HepG2 (cell line): Measurements from ENCODE around the gene PTCD2. TPM values are rescaled to one million over a fixed set of nuclear protein-coding genes. Genes with fewer than 3 reads are reported as not detected.

ENCODE experiments used
- BCL6 ChIP-seq: IDR thresholded peaks from 2 replicates; pipeline ENCODE4 v1.6.1; 2016; ENCODE audit warnings: missing genetic modification reagents, missing compliant biosample characterization
- DPF2 ChIP-seq: sonication (generic); formaldehyde crosslinking; IDR thresholded peaks from 2 replicates; pipeline ENCODE4 v1.4.0; 2020; ENCODE audit warnings: mild to moderate bottlenecking, low read depth, missing genetic modification reagents, borderline replicate concordance
- HOXA9 ChIP-seq: sonication (generic); formaldehyde crosslinking; IDR thresholded peaks from 2 replicates; pipeline ENCODE4 v1.8.1; 2022; ENCODE audit warnings: missing genetic modification reagents, mild to moderate bottlenecking, moderate library complexity, borderline replicate concordance
- IKZF4 ChIP-seq: sonication (generic); formaldehyde crosslinking; IDR thresholded peaks from 2 replicates; pipeline ENCODE4 v1.5.1; 2020; ENCODE audit warnings: borderline replicate concordance, mild to moderate bottlenecking, low read depth, missing genetic modification reagents; ENCODE audit errors: not compliant biosample characterization
- KAT8 ChIP-seq: IDR thresholded peaks from 2 replicates; pipeline ENCODE4 v1.6.1; 2016; ENCODE audit warnings: missing genetic modification reagents, missing compliant biosample characterization
- KDM5A ChIP-seq: fragments of 200-600 bp; sonication (generic); IDR thresholded peaks from 2 replicates; pipeline ENCODE4 v1.7.0; 2018; ENCODE audit warnings: antibody characterized with exemption, mild to moderate bottlenecking, low read length, borderline replicate concordance
- NFRKB ChIP-seq: fragments of 450-650 bp; IDR thresholded peaks from 2 replicates; pipeline ENCODE4 v1.6.1; 2017
- PAXIP1 ChIP-seq: sonication (generic); formaldehyde crosslinking; conservative IDR thresholded peaks from 2 replicates; pipeline ENCODE4 v1.4.0; 2020; ENCODE audit warnings: mild to moderate bottlenecking, missing genetic modification reagents, moderate library complexity
- POGZ ChIP-seq: sonication (generic); formaldehyde crosslinking; IDR thresholded peaks from 2 replicates; pipeline ENCODE4 v1.4.0; 2020; ENCODE audit warnings: mild to moderate bottlenecking, missing genetic modification reagents
- RERE ChIP-seq: IDR thresholded peaks from 2 replicates; pipeline ENCODE4 v1.6.1; 2016; ENCODE audit warnings: low read depth, missing genetic modification reagents, missing compliant biosample characterization
- SIX1 ChIP-seq: sonication (generic); formaldehyde crosslinking; IDR thresholded peaks from 2 replicates; pipeline ENCODE4 v1.4.0; 2020; ENCODE audit warnings: missing genetic modification reagents, borderline replicate concordance
- ZHX1 ChIP-seq: sonication (generic); formaldehyde crosslinking; IDR thresholded peaks from 2 replicates; pipeline ENCODE4 v1.8.1; 2022; ENCODE audit warnings: low read depth, mild to moderate bottlenecking, missing genetic modification reagents
- ZNF3 ChIP-seq: IDR thresholded peaks from 2 replicates; pipeline ENCODE4 v1.7.0; 2017; ENCODE audit warnings: inconsistent platforms
- ZNF75D ChIP-seq: sonication (generic); formaldehyde crosslinking; IDR thresholded peaks from 2 replicates; pipeline ENCODE4 v1.8.1; 2023; ENCODE audit warnings: missing genetic modification reagents, mild to moderate bottlenecking, borderline replicate concordance
- polyA plus RNA-seq, 8 experiments: library from polyadenylated mRNA; depleted of rRNA in 3 of 8; stranded (reverse) in 7 of 8; unstranded in 1 of 8; fragments of >200 nt; fragmentation: Illumina TruSeq in 4 of 8; extraction: Trizol in 4 of 8; gene quantifications; 2 replicates each; pipeline versions ENCODE4 v1.2.1 to v1.2.3, GENCODE V29; 2011 to 2016; ENCODE audit warnings: low read depth in 4 of 8, missing spikeins in 1 of 8, mixed read lengths in 1 of 8; ENCODE audit not compliant: insufficient read depth in 1 of 8
- total RNA-seq, 5 experiments: library from RNA; depleted of rRNA; stranded (reverse); fragments of >200 nt; fragmentation: Illumina TruSeq; extraction: Trizol; gene quantifications; 2 replicates each; pipeline ENCODE4 v1.2.3, GENCODE V29; 2016; ENCODE audit warnings: low read depth in 1 of 5

The PTCD2 gene
- total and polyA plus RNA-seq, 2 of the 13 experiments (the other 11 are each of a cell fraction or from before 2014, with no cell fraction given): 5.3 to 6.4 TPM

GRCh38 chr5:72307968-72308852 is 12.0 kb upstream of the PTCD2 start (continued):
- no peak for TF ChIP-seq RERE (CRISPR knock-in tag)
- peak; percentile 99 for TF ChIP-seq POGZ
- TF ChIP-seq DPF2 (CRISPR knock-in tag): no peak
- no peak for TF ChIP-seq NFRKB
- TF ChIP-seq ZHX1 (CRISPR knock-in tag): no peak; the same call in none of the 2 replicates
- no peak for TF ChIP-seq ZNF3 (CRISPR knock-in tag)
- peak; percentile 64; the same call in 1 of the 2 replicates for TF ChIP-seq BCL6 (CRISPR knock-in tag)
- TF ChIP-seq HOXA9 (CRISPR knock-in tag): 0 out of 2 replicates have a peak, but pooled peaks have one; percentile 44
- TF ChIP-seq IKZF4 (CRISPR knock-in tag): peak; percentile 89
- TF ChIP-seq ZNF75D (CRISPR knock-in tag): 0 out of 2 replicates have a peak, but pooled peaks have one; percentile 75
- TF ChIP-seq KAT8 (CRISPR knock-in tag): peak; percentile 84
- TF ChIP-seq KDM5A: no peak; the same call in 1 of the 2 replicates
- TF ChIP-seq SIX1 (CRISPR knock-in tag): no peak
- TF ChIP-seq PAXIP1 (CRISPR knock-in tag): peak; percentile 57
